ENCODE data around the gene ARSG.
A peak's percentile ranks its signal among the peaks of the same experiment; 100 is the strongest.
"Not testable (repeated sequence)": the region's sequence is repeated elsewhere in the genome, so short reads cannot be mapped to it uniquely, and the experiment has no call there.

Gene ARSG

GRCh38 chr17:68306819-68307218 lies 15.5 kb downstream of the ARSG start:
- Histone ChIP-seq H3K4me3 (ENCODE audit: low read depth, low read length) (no peak overlapping the region), H3K9ac (ENCODE audit: low read depth, low read length) (no peak overlapping the region), H3K9me3 (ENCODE audit: control insufficient read depth, insufficient read depth, low read length) (no peaks in the 10 kb centered on the region), H3K36me3 (ENCODE audit: control insufficient read depth, insufficient read depth, low read length) (no peaks in the 10 kb centered on the region), H3K27me3 (ENCODE audit: control insufficient read depth, insufficient read depth, low read length) (no peaks in the 10 kb centered on the region), H3K27ac (ENCODE audit: low read depth, low read length) (no peak overlapping the region), H3K4me1 (ENCODE audit: control insufficient read depth, insufficient read depth, low read length) (peaks cover 10% of the 10 kb centered on the region; the same call in 1 of the 2 replicates)

GRCh38 chr17:68307443-68307842 lies 16.1 kb downstream of the ARSG start:
- H3K9ac ChIP-seq (ENCODE audit: low read depth, low read length), result no peak overlapping the region
- H3K4me1 ChIP-seq (ENCODE audit: control insufficient read depth, insufficient read depth, low read length), result peaks cover 3% of the 10 kb centered on the region; the same call in 1 of the 2 replicates
- H3K27ac ChIP-seq (ENCODE audit: low read depth, low read length), result no peak overlapping the region
- no peaks in the 10 kb centered on the region for H3K27me3 ChIP-seq (ENCODE audit: control insufficient read depth, insufficient read depth, low read length)
- no peak overlapping the region for H3K4me3 ChIP-seq (ENCODE audit: low read depth, low read length)
- H3K36me3 ChIP-seq (ENCODE audit: control insufficient read depth, insufficient read depth, low read length), result no peaks in the 10 kb centered on the region
- no peaks in the 10 kb centered on the region for H3K9me3 ChIP-seq (ENCODE audit: control insufficient read depth, insufficient read depth, low read length)

- H3K4me1 ChIP-seq (ENCODE audit: control insufficient read depth, insufficient read depth, low read length); H3K36me3 ChIP-seq (ENCODE audit: control insufficient read depth, insufficient read depth, low read length); H3K27ac ChIP-seq (ENCODE audit: low read depth, low read length); H3K9ac ChIP-seq (ENCODE audit: low read depth, low read length); H3K4me3 ChIP-seq (ENCODE audit: low read depth, low read length); H3K9me3 ChIP-seq (ENCODE audit: control insufficient read depth, insufficient read depth, low read length); H3K27me3 ChIP-seq (ENCODE audit: control insufficient read depth, insufficient read depth, low read length): not testable (repeated sequence)
These were observed 17.2 kb downstream of the ARSG start for GRCh38 chr17:68308486-68308885.

GRCh38 chr17:68309066-68309670 lies 17.9 kb downstream of the ARSG start:
- not testable (repeated sequence) for H3K27me3 ChIP-seq (ENCODE audit: control insufficient read depth, insufficient read depth, low read length); H3K27ac ChIP-seq (ENCODE audit: low read depth, low read length); H3K9me3 ChIP-seq (ENCODE audit: control insufficient read depth, insufficient read depth, low read length); H3K4me1 ChIP-seq (ENCODE audit: control insufficient read depth, insufficient read depth, low read length); H3K36me3 ChIP-seq (ENCODE audit: control insufficient read depth, insufficient read depth, low read length); H3K4me3 ChIP-seq (ENCODE audit: low read depth, low read length); H3K9ac ChIP-seq (ENCODE audit: low read depth, low read length)

- Histone ChIP-seq H3K27ac (ENCODE audit: low read depth, low read length) (no peak overlapping the region), H3K9me3 (ENCODE audit: control insufficient read depth, insufficient read depth, low read length) (no peaks in the 10 kb centered on the region), H3K9ac (ENCODE audit: low read depth, low read length) (no peak overlapping the region), H3K4me3 (ENCODE audit: low read depth, low read length) (no peak overlapping the region), H3K4me1 (ENCODE audit: control insufficient read depth, insufficient read depth, low read length) (no peaks in the 10 kb centered on the region), H3K27me3 (ENCODE audit: control insufficient read depth, insufficient read depth, low read length) (no peaks in the 10 kb centered on the region), H3K36me3 (ENCODE audit: control insufficient read depth, insufficient read depth, low read length) (no peaks in the 10 kb centered on the region)
These were observed 18.9 kb downstream of the ARSG start for GRCh38 chr17:68310152-68310551.

GRCh38 chr17:68314916-68315535 lies 23.7 kb downstream of the ARSG start:
- no peaks in the 10 kb centered on the region for H3K36me3 ChIP-seq (ENCODE audit: control insufficient read depth, insufficient read depth, low read length)
- H3K9ac ChIP-seq (ENCODE audit: low read depth, low read length), result no peak overlapping the region
- no peaks in the 10 kb centered on the region for H3K27me3 ChIP-seq (ENCODE audit: control insufficient read depth, insufficient read depth, low read length)
- H3K4me1 ChIP-seq (ENCODE audit: control insufficient read depth, insufficient read depth, low read length), result peaks cover 6% of the 10 kb centered on the region
- H3K4me3 ChIP-seq (ENCODE audit: low read depth, low read length), result no peak overlapping the region
- H3K9me3 ChIP-seq (ENCODE audit: control insufficient read depth, insufficient read depth, low read length), result no peaks in the 10 kb centered on the region
- no peak overlapping the region for H3K27ac ChIP-seq (ENCODE audit: low read depth, low read length)

GRCh38 chr17:68315930-68316329 lies 24.6 kb downstream of the ARSG start:
- no peak overlapping the region for H3K4me3 ChIP-seq (ENCODE audit: low read depth, low read length)
- H3K9me3 ChIP-seq (ENCODE audit: control insufficient read depth, insufficient read depth, low read length), result no peaks in the 10 kb centered on the region
- H3K9ac ChIP-seq (ENCODE audit: low read depth, low read length), result no peak overlapping the region
- no peaks in the 10 kb centered on the region for H3K27me3 ChIP-seq (ENCODE audit: control insufficient read depth, insufficient read depth, low read length)
- H3K27ac ChIP-seq (ENCODE audit: low read depth, low read length), result no peak overlapping the region
- H3K4me1 ChIP-seq (ENCODE audit: control insufficient read depth, insufficient read depth, low read length), result peaks cover 6% of the 10 kb centered on the region
- no peaks in the 10 kb centered on the region for H3K36me3 ChIP-seq (ENCODE audit: control insufficient read depth, insufficient read depth, low read length)

- H3K36me3 ChIP-seq (ENCODE audit: control insufficient read depth, insufficient read depth, low read length), result no peaks in the 10 kb centered on the region
- no peak overlapping the region for H3K27ac ChIP-seq (ENCODE audit: low read depth, low read length)
- H3K27me3 ChIP-seq (ENCODE audit: control insufficient read depth, insufficient read depth, low read length), result no peaks in the 10 kb centered on the region
- no peak overlapping the region for H3K4me3 ChIP-seq (ENCODE audit: low read depth, low read length)
- H3K9me3 ChIP-seq (ENCODE audit: control insufficient read depth, insufficient read depth, low read length), result no peaks in the 10 kb centered on the region
- no peak overlapping the region for H3K9ac ChIP-seq (ENCODE audit: low read depth, low read length)
- H3K4me1 ChIP-seq (ENCODE audit: control insufficient read depth, insufficient read depth, low read length), result peaks cover 14% of the 10 kb centered on the region
These were observed 26.2 kb downstream of the ARSG start for GRCh38 chr17:68317458-68317857.

GRCh38 chr17:68318103-68318991 lies 27.1 kb downstream of the ARSG start:
- Histone ChIP-seq H3K9me3 (ENCODE audit: control insufficient read depth, insufficient read depth, low read length) (no peaks in the 10 kb centered on the region), H3K4me1 (ENCODE audit: control insufficient read depth, insufficient read depth, low read length) (peaks cover 14% of the 10 kb centered on the region), H3K27ac (ENCODE audit: low read depth, low read length) (peak overlapping the region; percentile 2), H3K36me3 (ENCODE audit: control insufficient read depth, insufficient read depth, low read length) (no peaks in the 10 kb centered on the region), H3K4me3 (ENCODE audit: low read depth, low read length) (no peak overlapping the region), H3K9ac (ENCODE audit: low read depth, low read length) (no peak overlapping the region), H3K27me3 (ENCODE audit: control insufficient read depth, insufficient read depth, low read length) (no peaks in the 10 kb centered on the region)

GRCh38 chr17:68319410-68320162 lies 28.3 kb downstream of the ARSG start:
- H3K27ac ChIP-seq (ENCODE audit: low read depth, low read length), result no peak overlapping the region
- H3K9me3 ChIP-seq (ENCODE audit: control insufficient read depth, insufficient read depth, low read length), result no peaks in the 10 kb centered on the region
- H3K36me3 ChIP-seq (ENCODE audit: control insufficient read depth, insufficient read depth, low read length), result no peaks in the 10 kb centered on the region
- H3K9ac ChIP-seq (ENCODE audit: low read depth, low read length), result no peak overlapping the region
- H3K4me3 ChIP-seq (ENCODE audit: low read depth, low read length), result no peak overlapping the region
- H3K4me1 ChIP-seq (ENCODE audit: control insufficient read depth, insufficient read depth, low read length), result peaks cover 14% of the 10 kb centered on the region
- H3K27me3 ChIP-seq (ENCODE audit: control insufficient read depth, insufficient read depth, low read length), result no peaks in the 10 kb centered on the region

Data from HUES48 (cell line).